Measurements from ENCODE around the gene ASCC3.

DNA sequence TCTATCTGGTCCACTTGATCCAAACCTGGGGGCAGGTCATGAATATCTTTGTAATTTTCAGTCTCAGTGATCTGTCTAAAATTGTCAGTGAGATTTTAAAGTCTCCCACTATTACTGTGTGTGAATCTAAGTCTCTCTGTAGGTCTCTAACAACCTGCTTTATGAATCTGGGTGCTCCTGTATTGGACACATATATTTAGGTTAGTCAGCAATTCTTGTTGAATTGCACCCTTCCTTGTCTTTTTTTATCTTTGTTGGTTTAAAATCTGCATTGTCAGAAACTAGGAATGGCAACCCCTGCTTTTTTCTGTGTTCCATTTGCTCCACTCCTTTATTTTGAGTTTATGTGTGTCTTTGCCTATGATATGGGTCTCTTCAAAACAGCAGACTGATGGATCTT is 140.7 kb downstream of the ASCC3 start:
- TF ChIP-seq, protein P1, sequence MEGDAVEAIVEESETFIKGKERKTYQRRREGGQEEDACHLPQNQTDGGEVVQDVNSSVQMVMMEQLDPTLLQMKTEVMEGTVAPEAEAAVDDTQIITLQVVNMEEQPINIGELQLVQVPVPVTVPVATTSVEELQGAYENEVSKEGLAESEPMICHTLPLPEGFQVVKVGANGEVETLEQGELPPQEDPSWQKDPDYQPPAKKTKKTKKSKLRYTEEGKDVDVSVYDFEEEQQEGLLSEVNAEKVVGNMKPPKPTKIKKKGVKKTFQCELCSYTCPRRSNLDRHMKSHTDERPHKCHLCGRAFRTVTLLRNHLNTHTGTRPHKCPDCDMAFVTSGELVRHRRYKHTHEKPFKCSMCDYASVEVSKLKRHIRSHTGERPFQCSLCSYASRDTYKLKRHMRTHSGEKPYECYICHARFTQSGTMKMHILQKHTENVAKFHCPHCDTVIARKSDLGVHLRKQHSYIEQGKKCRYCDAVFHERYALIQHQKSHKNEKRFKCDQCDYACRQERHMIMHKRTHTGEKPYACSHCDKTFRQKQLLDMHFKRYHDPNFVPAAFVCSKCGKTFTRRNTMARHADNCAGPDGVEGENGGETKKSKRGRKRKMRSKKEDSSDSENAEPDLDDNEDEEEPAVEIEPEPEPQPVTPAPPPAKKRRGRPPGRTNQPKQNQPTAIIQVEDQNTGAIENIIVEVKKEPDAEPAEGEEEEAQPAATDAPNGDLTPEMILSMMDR (conservative IDR thresholded peaks at IDR 0.05; ENCODE audit: low read length) = no peak
- TF ChIP-seq EZH2phosphoT487 (IDR thresholded peaks at IDR 0.05; ENCODE audit: borderline replicate concordance, low read depth, low read length) = no peak

All from OCI-LY7 (cell line).